ENCODE measurements around the gene LAMC2.

DNA sequence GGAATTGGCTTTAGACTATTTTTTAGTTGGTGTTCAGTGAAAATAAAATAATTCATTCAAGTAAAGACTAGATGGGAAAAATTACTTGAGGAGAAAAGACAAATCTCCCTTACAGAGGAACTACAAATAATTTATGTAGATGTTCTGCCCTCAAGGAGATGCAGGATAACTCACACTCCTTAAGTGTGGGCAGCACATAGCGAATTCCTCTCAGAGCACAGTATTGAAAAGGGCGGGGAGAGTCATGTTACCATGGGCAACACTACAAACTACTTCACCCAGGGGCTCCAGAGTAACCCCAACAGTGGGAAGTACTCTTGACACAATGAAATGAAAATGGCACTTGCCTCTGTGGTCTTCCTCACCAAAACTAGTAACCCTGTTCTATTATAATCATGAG lies 20.6 kb upstream of the LAMC2 start:
- TF ChIP-seq ZNF207 (IDR thresholded peaks at IDR 0.05; ENCODE audit: borderline replicate concordance), result no peak
- TF ChIP-seq, protein P1, sequence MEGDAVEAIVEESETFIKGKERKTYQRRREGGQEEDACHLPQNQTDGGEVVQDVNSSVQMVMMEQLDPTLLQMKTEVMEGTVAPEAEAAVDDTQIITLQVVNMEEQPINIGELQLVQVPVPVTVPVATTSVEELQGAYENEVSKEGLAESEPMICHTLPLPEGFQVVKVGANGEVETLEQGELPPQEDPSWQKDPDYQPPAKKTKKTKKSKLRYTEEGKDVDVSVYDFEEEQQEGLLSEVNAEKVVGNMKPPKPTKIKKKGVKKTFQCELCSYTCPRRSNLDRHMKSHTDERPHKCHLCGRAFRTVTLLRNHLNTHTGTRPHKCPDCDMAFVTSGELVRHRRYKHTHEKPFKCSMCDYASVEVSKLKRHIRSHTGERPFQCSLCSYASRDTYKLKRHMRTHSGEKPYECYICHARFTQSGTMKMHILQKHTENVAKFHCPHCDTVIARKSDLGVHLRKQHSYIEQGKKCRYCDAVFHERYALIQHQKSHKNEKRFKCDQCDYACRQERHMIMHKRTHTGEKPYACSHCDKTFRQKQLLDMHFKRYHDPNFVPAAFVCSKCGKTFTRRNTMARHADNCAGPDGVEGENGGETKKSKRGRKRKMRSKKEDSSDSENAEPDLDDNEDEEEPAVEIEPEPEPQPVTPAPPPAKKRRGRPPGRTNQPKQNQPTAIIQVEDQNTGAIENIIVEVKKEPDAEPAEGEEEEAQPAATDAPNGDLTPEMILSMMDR (IDR thresholded peaks at IDR 0.05 in 2 of 3, conservative IDR thresholded peaks at IDR 0.05 in 1 of 3; ENCODE audit: control insufficient read depth in 2 of 3, extremely low read depth in 1 of 3, insufficient read depth in 1 of 3, low read depth in 3 of 3, low read length in 3 of 3), result no peak
- TF ChIP-seq SMAD1 (IDR thresholded peaks at IDR 0.05; ENCODE audit: low read depth, partially characterized antibody), result no peak
- TF ChIP-seq, protein P2, sequence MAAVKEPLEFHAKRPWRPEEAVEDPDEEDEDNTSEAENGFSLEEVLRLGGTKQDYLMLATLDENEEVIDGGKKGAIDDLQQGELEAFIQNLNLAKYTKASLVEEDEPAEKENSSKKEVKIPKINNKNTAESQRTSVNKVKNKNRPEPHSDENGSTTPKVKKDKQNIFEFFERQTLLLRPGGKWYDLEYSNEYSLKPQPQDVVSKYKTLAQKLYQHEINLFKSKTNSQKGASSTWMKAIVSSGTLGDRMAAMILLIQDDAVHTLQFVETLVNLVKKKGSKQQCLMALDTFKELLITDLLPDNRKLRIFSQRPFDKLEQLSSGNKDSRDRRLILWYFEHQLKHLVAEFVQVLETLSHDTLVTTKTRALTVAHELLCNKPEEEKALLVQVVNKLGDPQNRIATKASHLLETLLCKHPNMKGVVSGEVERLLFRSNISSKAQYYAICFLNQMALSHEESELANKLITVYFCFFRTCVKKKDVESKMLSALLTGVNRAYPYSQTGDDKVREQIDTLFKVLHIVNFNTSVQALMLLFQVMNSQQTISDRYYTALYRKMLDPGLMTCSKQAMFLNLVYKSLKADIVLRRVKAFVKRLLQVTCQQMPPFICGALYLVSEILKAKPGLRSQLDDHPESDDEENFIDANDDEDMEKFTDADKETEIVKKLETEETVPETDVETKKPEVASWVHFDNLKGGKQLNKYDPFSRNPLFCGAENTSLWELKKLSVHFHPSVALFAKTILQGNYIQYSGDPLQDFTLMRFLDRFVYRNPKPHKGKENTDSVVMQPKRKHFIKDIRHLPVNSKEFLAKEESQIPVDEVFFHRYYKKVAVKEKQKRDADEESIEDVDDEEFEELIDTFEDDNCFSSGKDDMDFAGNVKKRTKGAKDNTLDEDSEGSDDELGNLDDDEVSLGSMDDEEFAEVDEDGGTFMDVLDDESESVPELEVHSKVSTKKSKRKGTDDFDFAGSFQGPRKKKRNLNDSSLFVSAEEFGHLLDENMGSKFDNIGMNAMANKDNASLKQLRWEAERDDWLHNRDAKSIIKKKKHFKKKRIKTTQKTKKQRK (IDR thresholded peaks at IDR 0.05; ENCODE audit: low read depth, low read length), result no peak
- TF ChIP-seq EZH2 (IDR thresholded peaks at IDR 0.05; ENCODE audit: borderline replicate concordance, control insufficient read depth, low read depth, low read length), result no peak
- no peak for TF ChIP-seq WRNIP1 (IDR thresholded peaks at IDR 0.05; ENCODE audit: borderline replicate concordance, low read depth, low read length)
- no peak for TF ChIP-seq PAX5 (IDR thresholded peaks at IDR 0.05; ENCODE audit: borderline replicate concordance, low read depth, low read length)
- no peak for TF ChIP-seq TARDBP (IDR thresholded peaks at IDR 0.05; ENCODE audit: borderline replicate concordance)
- no peak for TF ChIP-seq CHD2 (IDR thresholded peaks at IDR 0.05; ENCODE audit: borderline replicate concordance, low read depth, low read length)
- TF ChIP-seq, protein P3, sequence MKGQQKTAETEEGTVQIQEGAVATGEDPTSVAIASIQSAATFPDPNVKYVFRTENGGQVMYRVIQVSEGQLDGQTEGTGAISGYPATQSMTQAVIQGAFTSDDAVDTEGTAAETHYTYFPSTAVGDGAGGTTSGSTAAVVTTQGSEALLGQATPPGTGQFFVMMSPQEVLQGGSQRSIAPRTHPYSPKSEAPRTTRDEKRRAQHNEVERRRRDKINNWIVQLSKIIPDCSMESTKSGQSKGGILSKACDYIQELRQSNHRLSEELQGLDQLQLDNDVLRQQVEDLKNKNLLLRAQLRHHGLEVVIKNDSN (IDR thresholded peaks at IDR 0.05; ENCODE audit: borderline replicate concordance, extremely low read length, insufficient read depth, low read depth, low read length), result no peak
- TF ChIP-seq, protein P4, sequence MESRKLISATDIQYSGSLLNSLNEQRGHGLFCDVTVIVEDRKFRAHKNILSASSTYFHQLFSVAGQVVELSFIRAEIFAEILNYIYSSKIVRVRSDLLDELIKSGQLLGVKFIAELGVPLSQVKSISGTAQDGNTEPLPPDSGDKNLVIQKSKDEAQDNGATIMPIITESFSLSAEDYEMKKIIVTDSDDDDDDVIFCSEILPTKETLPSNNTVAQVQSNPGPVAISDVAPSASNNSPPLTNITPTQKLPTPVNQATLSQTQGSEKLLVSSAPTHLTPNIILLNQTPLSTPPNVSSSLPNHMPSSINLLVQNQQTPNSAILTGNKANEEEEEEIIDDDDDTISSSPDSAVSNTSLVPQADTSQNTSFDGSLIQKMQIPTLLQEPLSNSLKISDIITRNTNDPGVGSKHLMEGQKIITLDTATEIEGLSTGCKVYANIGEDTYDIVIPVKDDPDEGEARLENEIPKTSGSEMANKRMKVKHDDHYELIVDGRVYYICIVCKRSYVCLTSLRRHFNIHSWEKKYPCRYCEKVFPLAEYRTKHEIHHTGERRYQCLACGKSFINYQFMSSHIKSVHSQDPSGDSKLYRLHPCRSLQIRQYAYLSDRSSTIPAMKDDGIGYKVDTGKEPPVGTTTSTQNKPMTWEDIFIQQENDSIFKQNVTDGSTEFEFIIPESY (IDR thresholded peaks at IDR 0.05), result no peak
